HepG2 (cell line): Measurements from ENCODE around the gene ERMARD. TPM values are rescaled to one million over a fixed set of nuclear protein-coding genes. Genes with fewer than 3 reads are reported as not detected.

Source experiments
- AHR ChIP-seq: IDR thresholded peaks from 2 replicates; pipeline ENCODE4 v1.6.1; 2018; ENCODE audit warnings: missing genetic modification reagents, missing compliant biosample characterization
- ATF7 ChIP-seq, 2 experiments: fragments of 450-650 bp in 1 of 2; sonication (generic) in 1 of 2; formaldehyde crosslinking in 1 of 2; IDR thresholded peaks; 2 replicates each; pipeline versions ENCODE4 v1.4.0 to v1.6.1; 2016 to 2020; ENCODE audit warnings: antibody characterized with exemption in 1 of 2, mild to moderate bottlenecking in 1 of 2, missing genetic modification reagents in 1 of 2
- CERS6 ChIP-seq: sonication (generic); formaldehyde crosslinking; IDR thresholded peaks from 2 replicates; pipeline ENCODE4 v1.5.0; 2020; ENCODE audit warnings: missing genetic modification reagents
- FUBP1 ChIP-seq: sonication (generic); formaldehyde crosslinking; IDR thresholded peaks from 2 replicates; pipeline ENCODE4 v1.5.1; 2020; ENCODE audit warnings: missing genetic modification reagents, mild to moderate bottlenecking, borderline replicate concordance
- GRHL1 ChIP-seq: sonication (generic); formaldehyde crosslinking; conservative IDR thresholded peaks from 2 replicates; pipeline ENCODE4 v1.8.0; 2022; ENCODE audit warnings: missing genetic modification reagents
- HIC2 ChIP-seq: sonication (generic); formaldehyde crosslinking; IDR thresholded peaks from 2 replicates; pipeline ENCODE4 v1.9.0; 2022; ENCODE audit warnings: low read depth, missing genetic modification reagents
- HNF4A ChIP-seq: sonication (generic); formaldehyde crosslinking; IDR thresholded peaks from 2 replicates; pipeline ENCODE4 v1.4.0; 2020; ENCODE audit warnings: missing genetic modification reagents
- IRX3 ChIP-seq: sonication (generic); formaldehyde crosslinking; IDR thresholded peaks from 2 replicates; pipeline ENCODE4 v1.8.1; 2023; ENCODE audit warnings: mild to moderate bottlenecking, low read depth, missing genetic modification reagents, borderline replicate concordance
- KDM5B ChIP-seq: sonication (generic); formaldehyde crosslinking; IDR thresholded peaks from 2 replicates; pipeline ENCODE4 v1.4.0; 2020; ENCODE audit warnings: missing genetic modification reagents, mild to moderate bottlenecking, borderline replicate concordance
- MTERF4 ChIP-seq: sonication (generic); formaldehyde crosslinking; IDR thresholded peaks from 2 replicates; pipeline ENCODE4 v1.8.0; 2023; ENCODE audit warnings: mild to moderate bottlenecking, missing genetic modification reagents
- RXRA ChIP-seq: sonication (generic); formaldehyde crosslinking; IDR thresholded peaks from 2 replicates; pipeline ENCODE4 v1.5.1; 2020; ENCODE audit warnings: missing genetic modification reagents
- SMC3 ChIP-seq: IDR thresholded peaks from 2 replicates; pipeline ENCODE4 v1.6.1; 2011; ENCODE audit warnings: low read length, improper control_type of control experiment
- ZMYM4 ChIP-seq: sonication (generic); formaldehyde crosslinking; IDR thresholded peaks from 2 replicates; pipeline ENCODE4 v1.8.1; 2023; ENCODE audit warnings: mild to moderate bottlenecking, missing genetic modification reagents
- ZNF24 ChIP-seq: fragments of 450-650 bp; IDR thresholded peaks from 2 replicates; pipeline ENCODE4 v1.6.1; 2017; ENCODE audit warnings: antibody characterized with exemption, mild to moderate bottlenecking
- ZNF253 ChIP-seq: sonication (generic); formaldehyde crosslinking; IDR thresholded peaks from 2 replicates; pipeline ENCODE4 v1.8.0; 2022; ENCODE audit warnings: mild to moderate bottlenecking, missing genetic modification reagents, borderline replicate concordance
- ZNF430 ChIP-seq: sonication (generic); formaldehyde crosslinking; IDR thresholded peaks from 2 replicates; pipeline ENCODE4 v1.9.0; 2021; ENCODE audit warnings: mild to moderate bottlenecking, missing genetic modification reagents
- ZNF607 ChIP-seq: sonication (generic); formaldehyde crosslinking; IDR thresholded peaks from 2 replicates; pipeline ENCODE4 v1.5.1; 2020; ENCODE audit warnings: missing genetic modification reagents, mild to moderate bottlenecking, borderline replicate concordance
- ZSCAN5A ChIP-seq: sonication (generic); formaldehyde crosslinking; IDR thresholded peaks from 2 replicates; pipeline ENCODE4 v1.8.0; 2022; ENCODE audit warnings: mild to moderate bottlenecking, missing genetic modification reagents, borderline replicate concordance
- polyA plus RNA-seq, 8 experiments: library from polyadenylated mRNA; depleted of rRNA in 3 of 8; stranded (reverse) in 7 of 8; unstranded in 1 of 8; fragments of >200 nt; fragmentation: Illumina TruSeq in 4 of 8; extraction: Trizol in 4 of 8; gene quantifications; 2 replicates each; pipeline versions ENCODE4 v1.2.1 to v1.2.3, GENCODE V29; 2011 to 2016; ENCODE audit warnings: low read depth in 4 of 8, missing spikeins in 1 of 8, mixed read lengths in 1 of 8; ENCODE audit not compliant: insufficient read depth in 1 of 8
- total RNA-seq, 5 experiments: library from RNA; depleted of rRNA; stranded (reverse); fragments of >200 nt; fragmentation: Illumina TruSeq; extraction: Trizol; gene quantifications; 2 replicates each; pipeline ENCODE4 v1.2.3, GENCODE V29; 2016; ENCODE audit warnings: low read depth in 1 of 5

ERMARD gene
- total and polyA plus RNA-seq, 2 of the 13 experiments (the other 11 are each of a cell fraction or from before 2014, with no cell fraction given), result 8.8 to 10.7 TPM

GRCh38 chr6:169751242-169752073 is at the start of gene ERMARD, which contains the start of gene DYNLT2 (continued):
- TF ChIP-seq FUBP1 (0 out of 2 replicates have a peak, but pooled peaks have one; percentile 46), HNF4A (CRISPR knock-in tag) (peak; percentile 5), ZSCAN5A (peak; percentile 96), SMC3 (no peak; the same call in 1 of the 2 replicates), ZNF24 (no peak), RXRA (CRISPR knock-in tag) (peak; percentile 85), ATF7 (IDR thresholded peaks at IDR 0.05) (no peak), ATF7 (CRISPR knock-in tag; IDR thresholded peaks at IDR 0.05) (peak; percentile 75), ZNF607 (CRISPR knock-in tag) (peak; percentile 96; the same call in 1 of the 2 replicates), ZMYM4 (CRISPR knock-in tag) (peak; percentile 99), ZNF253 (CRISPR knock-in tag) (peak; percentile 92; the same call in 1 of the 2 replicates), HIC2 (CRISPR knock-in tag) (peak; percentile 47; the same call in 1 of the 2 replicates), MTERF4 (peak; percentile 97; the same call in 1 of the 2 replicates), CERS6 (CRISPR knock-in tag) (peak; percentile 79; the same call in 1 of the 2 replicates), ZNF430 (CRISPR knock-in tag) (peak; percentile 98), IRX3 (CRISPR knock-in tag) (peak; percentile 97; the same call in 1 of the 2 replicates), GRHL1 (CRISPR knock-in tag) (no peak), KDM5B (peak; percentile 98; the same call in 1 of the 2 replicates), AHR (CRISPR knock-in tag) (0 out of 2 replicates have a peak, but pooled peaks have one; percentile 53)
